HEK293 (cell line): Measurements from ENCODE around the gene POM121L2.

Experiments
- HOXD13 ChIP-seq: sonication (generic); formaldehyde crosslinking; IDR thresholded peaks from 2 replicates; pipeline ENCODE4 v1.8.0; 2022; ENCODE audit warnings: missing genetic modification reagents, borderline replicate concordance
- KLF9 ChIP-seq: fragments of 450-650 bp; formaldehyde crosslinking; IDR thresholded peaks from 2 replicates; pipeline ENCODE4 v1.5.1; 2016; ENCODE audit warnings: missing biosample characterization, missing genetic modification characterization, low read depth
- PATZ1 ChIP-seq: fragments of 450-650 bp; formaldehyde crosslinking; IDR thresholded peaks from 2 replicates; pipeline ENCODE4 v1.5.1; 2016; ENCODE audit warnings: missing biosample characterization, missing genetic modification characterization
- PBX3 ChIP-seq: sonication (generic); formaldehyde crosslinking; IDR thresholded peaks from 2 replicates; pipeline ENCODE4 v1.8.1; 2022; ENCODE audit warnings: mild to moderate bottlenecking, moderate library complexity, missing genetic modification reagents
- PRDM1 ChIP-seq: fragments of 450-650 bp; formaldehyde crosslinking; IDR thresholded peaks from 2 replicates; pipeline ENCODE4; 2016; ENCODE audit warnings: missing biosample characterization, missing genetic modification characterization
- PRDM10 ChIP-seq: fragments of 450-650 bp; formaldehyde crosslinking; IDR thresholded peaks from 2 replicates; pipeline ENCODE4 v1.5.1; 2016; ENCODE audit warnings: missing biosample characterization, missing genetic modification characterization
- PRDM4 ChIP-seq: fragments of 450-650 bp; formaldehyde crosslinking; IDR thresholded peaks from 2 replicates; pipeline ENCODE4 v1.5.1; 2017; ENCODE audit warnings: missing biosample characterization, missing genetic modification characterization
- ZBTB20 ChIP-seq: fragments of 450-650 bp; formaldehyde crosslinking; IDR thresholded peaks from 2 replicates; pipeline ENCODE4 v1.5.1; 2016; ENCODE audit warnings: missing biosample characterization, missing genetic modification characterization
- ZFHX2 ChIP-seq: fragments of 450-650 bp; formaldehyde crosslinking; conservative IDR thresholded peaks from 2 replicates; pipeline ENCODE4 v1.5.1; 2016; ENCODE audit warnings: missing biosample characterization, missing genetic modification characterization
- ZFP3 ChIP-seq: fragments of 450-650 bp; formaldehyde crosslinking; IDR thresholded peaks from 2 replicates; pipeline ENCODE4 v1.5.1; 2016; ENCODE audit warnings: low read depth, missing biosample characterization, missing genetic modification characterization
- ZNF112 ChIP-seq: fragments of 450-650 bp; formaldehyde crosslinking; IDR thresholded peaks from 2 replicates; pipeline ENCODE4 v1.5.0; 2017; ENCODE audit warnings: missing biosample characterization, missing genetic modification characterization
- ZNF302 ChIP-seq: fragments of 450-650 bp; formaldehyde crosslinking; IDR thresholded peaks from 2 replicates; pipeline ENCODE4 v1.5.1; 2016; ENCODE audit warnings: missing biosample characterization, missing genetic modification characterization, low read depth
- ZNF362 ChIP-seq: fragments of 450-650 bp; formaldehyde crosslinking; IDR thresholded peaks from 2 replicates; pipeline ENCODE4 v1.5.1; 2016; ENCODE audit warnings: missing biosample characterization, missing genetic modification characterization
- ZNF366 ChIP-seq: fragments of 450-650 bp; formaldehyde crosslinking; conservative IDR thresholded peaks from 2 replicates; pipeline ENCODE4 v1.5.1; 2016; ENCODE audit warnings: missing biosample characterization, missing genetic modification characterization
- ZNF521 ChIP-seq: fragments of 450-650 bp; formaldehyde crosslinking; IDR thresholded peaks from 2 replicates; pipeline ENCODE4 v1.5.1; 2017; ENCODE audit warnings: missing biosample characterization, mild to moderate bottlenecking, missing genetic modification characterization
- ZNF777 ChIP-seq: fragments of 450-650 bp; formaldehyde crosslinking; IDR thresholded peaks from 2 replicates; pipeline ENCODE4 v1.5.1; 2017; ENCODE audit warnings: missing biosample characterization, missing genetic modification characterization, borderline replicate concordance
- ZSCAN4 ChIP-seq: fragments of 450-650 bp; formaldehyde crosslinking; IDR thresholded peaks from 2 replicates; pipeline ENCODE4 v1.5.1; 2017; ENCODE audit warnings: missing biosample characterization, missing genetic modification characterization

POM121L2 gene

GRCh38 chr6:27297484-27297856 is 14.6 kb downstream of the POM121L2 start (continued):
- TF ChIP-seq PRDM4 (tag by site-specific recombination) = no peak
- TF ChIP-seq ZNF302 = no peak
- no peak for TF ChIP-seq ZFHX2 (tag by site-specific recombination)
- TF ChIP-seq PATZ1 (tag by site-specific recombination) = peak; percentile 46; the same call in 1 of the 2 replicates
- TF ChIP-seq ZNF366 (tag by site-specific recombination) = peak; percentile 52
- TF ChIP-seq KLF9 (tag by site-specific recombination) = 0 out of 2 replicates have a peak, but pooled peaks have one; percentile 17
- TF ChIP-seq ZNF777 (tag by site-specific recombination) = no peak
- TF ChIP-seq HOXD13 (CRISPR knock-in tag) = no peak
- 0 out of 2 replicates have a peak, but pooled peaks have one; percentile 24 for TF ChIP-seq ZNF362 (tag by site-specific recombination)
- TF ChIP-seq PRDM10 = peak; percentile 47; the same call in 1 of the 2 replicates
- TF ChIP-seq ZSCAN4 = no peak
- TF ChIP-seq ZBTB20 = peak; percentile 15; the same call in 1 of the 2 replicates
- no peak for TF ChIP-seq ZNF521 (tag by site-specific recombination)
- peak; percentile 83 for TF ChIP-seq PRDM1 (tag by site-specific recombination)
- no peak for TF ChIP-seq ZFP3 (tag by site-specific recombination)
- TF ChIP-seq ZNF112 (tag by site-specific recombination) = no peak
- no peak for TF ChIP-seq PBX3 (CRISPR knock-in tag)
